ENCODE results near the gene CHKA.

DNA sequence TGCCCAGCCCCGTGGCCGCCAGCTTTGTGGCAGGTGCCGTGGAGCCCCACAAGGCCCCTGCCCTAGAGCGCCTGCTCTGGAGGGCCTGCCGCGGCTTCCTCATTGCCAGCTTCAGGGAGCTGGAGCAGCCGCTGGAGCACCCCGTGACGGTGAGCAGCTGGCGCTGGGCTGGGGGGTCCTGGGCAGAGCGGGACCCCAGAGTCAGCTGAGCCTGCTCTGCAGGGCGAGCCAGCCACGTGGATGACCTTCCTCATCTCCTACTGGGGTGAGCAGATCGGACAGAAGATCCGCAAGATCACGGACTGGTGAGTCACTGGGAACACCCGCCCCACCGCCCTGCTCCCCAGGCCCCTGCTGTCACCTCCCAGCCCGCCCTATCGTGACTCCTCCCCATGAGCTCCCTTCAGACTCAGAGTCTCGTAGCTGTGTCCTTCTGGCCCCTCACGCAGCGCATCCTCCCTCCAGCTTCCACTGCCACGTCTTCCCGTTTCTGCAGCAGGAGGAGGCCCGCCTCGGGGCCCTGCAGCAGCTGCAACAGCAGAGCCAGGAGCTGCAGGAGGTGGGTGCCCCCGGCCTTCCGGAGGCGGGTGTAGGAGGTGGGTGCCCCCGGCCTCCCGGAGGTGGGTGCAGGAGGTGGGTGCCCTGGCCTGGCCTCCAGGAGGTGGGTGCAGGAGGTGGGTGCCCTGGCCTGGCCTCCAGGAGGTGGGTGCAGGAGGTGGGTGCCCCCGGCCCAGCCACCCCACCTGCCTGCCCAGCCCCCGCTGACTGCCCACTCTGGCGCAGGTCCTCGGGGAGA is 77.6 kb downstream of the CHKA start:
- TF ChIP-seq, protein P1, sequence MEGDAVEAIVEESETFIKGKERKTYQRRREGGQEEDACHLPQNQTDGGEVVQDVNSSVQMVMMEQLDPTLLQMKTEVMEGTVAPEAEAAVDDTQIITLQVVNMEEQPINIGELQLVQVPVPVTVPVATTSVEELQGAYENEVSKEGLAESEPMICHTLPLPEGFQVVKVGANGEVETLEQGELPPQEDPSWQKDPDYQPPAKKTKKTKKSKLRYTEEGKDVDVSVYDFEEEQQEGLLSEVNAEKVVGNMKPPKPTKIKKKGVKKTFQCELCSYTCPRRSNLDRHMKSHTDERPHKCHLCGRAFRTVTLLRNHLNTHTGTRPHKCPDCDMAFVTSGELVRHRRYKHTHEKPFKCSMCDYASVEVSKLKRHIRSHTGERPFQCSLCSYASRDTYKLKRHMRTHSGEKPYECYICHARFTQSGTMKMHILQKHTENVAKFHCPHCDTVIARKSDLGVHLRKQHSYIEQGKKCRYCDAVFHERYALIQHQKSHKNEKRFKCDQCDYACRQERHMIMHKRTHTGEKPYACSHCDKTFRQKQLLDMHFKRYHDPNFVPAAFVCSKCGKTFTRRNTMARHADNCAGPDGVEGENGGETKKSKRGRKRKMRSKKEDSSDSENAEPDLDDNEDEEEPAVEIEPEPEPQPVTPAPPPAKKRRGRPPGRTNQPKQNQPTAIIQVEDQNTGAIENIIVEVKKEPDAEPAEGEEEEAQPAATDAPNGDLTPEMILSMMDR (IDR thresholded peaks at IDR 0.05), result no peak
- TF ChIP-seq POLR2A (IDR thresholded peaks at IDR 0.05) (no peak), POLR2AphosphoS5 (IDR thresholded peaks at IDR 0.05) (no peak), EP300 (IDR thresholded peaks at IDR 0.05) (no peak)

All from suprapubic skin (tissue), 4 donors.